IPS-11a (cell line): Measurements from ENCODE around the gene TGFB2.

Source experiments
- H3K4me3 ChIP-seq: one replicate; pipeline ENCODE4 v1.5.1; 2013; ENCODE audit warnings: low read depth, low read length, control low read depth

TGFB2 gene

DNA sequence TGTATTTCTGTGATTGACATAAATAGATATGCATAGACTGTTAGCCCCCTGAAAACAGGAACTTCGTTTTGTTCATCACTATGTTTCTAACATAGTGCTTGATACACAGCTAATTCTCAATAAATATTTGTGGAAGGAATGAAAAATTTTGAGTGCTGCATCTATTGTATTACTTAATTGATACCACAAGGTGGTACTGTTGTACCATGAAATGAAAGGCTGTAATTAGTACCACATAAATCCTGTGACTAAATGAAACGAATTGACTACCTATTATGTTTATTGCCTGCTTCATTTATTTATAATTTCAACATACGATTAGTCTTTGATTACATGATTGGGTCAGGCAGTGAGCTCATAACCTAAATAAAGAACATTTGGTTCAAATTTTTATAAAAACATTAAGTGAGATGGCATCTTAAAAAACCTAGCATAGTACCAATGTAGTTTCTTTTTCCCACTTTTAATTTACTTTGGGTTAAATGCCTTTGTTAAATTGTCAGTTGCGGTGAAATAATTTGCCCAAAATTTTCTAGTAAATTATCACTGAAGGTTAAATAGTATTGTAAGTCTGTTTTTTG lies 15.0 kb upstream of the TGFB2 start:
- no peak overlapping the region for H3K4me3 ChIP-seq

DNA sequence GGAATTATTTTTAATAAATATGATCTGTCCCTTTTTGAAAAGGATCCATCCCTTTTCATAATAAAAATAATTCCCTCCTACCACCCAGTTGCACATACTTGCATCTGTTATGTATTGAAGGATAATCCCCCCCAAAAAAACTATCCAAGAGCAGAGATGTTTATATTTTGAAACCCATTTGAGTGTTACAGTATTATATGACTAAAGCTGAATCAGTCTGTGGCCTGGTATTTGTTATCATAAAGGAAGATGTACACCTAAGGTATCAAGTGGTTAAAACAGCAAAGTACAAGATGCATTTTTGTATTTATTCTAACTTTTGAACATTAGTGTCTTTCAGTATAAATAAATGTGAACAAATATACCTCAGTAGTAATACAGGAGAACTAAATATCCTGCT lies 12.7 kb upstream of the TGFB2 start:
- H3K4me3 ChIP-seq: no peak overlapping the region

- no peak overlapping the region for H3K4me3 ChIP-seq
Measured at GRCh38 chr1:218336328-218336727, 8.8 kb upstream of the TGFB2 start.

GRCh38 chr1:218339267-218339831 lies 5.8 kb upstream of the TGFB2 start:
- H3K4me3 ChIP-seq: no peak overlapping the region

DNA sequence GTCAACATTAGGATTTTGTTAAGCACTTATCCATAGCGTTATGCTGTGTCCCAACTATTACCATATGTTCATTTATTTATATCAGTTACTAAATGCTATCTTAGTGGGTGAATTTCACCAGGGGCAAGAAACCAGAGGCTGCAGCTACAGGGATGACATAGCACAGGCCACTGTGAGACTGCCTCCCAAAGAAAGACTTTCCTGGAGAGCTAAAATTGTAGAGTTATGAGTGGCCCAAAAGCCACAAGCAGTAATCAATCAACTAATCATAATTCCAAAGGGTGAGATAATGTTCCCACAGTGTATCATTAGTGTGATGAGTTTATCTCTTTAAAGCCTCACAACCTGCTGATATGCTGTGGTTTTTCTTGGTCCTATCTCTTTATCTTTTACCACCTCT lies 3.8 kb upstream of the TGFB2 start:
- no peak overlapping the region for H3K4me3 ChIP-seq

DNA sequence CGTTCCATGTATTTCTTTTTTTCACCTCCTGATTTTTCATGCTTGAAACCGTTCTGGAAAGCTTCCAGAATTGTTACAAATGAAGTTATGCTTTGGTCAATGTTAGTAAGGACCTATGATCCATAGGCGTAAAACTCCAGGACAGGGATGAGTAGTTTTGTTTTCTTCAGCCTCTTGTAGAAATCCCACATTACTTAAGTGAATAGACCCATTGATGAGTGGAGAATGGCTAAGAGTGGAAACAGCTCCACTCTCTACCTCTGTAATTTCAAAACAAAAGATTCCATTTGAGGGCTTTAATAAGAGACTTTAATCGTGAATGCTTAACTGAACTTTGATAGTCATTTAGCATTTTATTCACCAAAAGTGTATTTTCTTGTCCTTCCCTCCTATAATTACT lies 3.0 kb upstream of the TGFB2 start:
- no peak overlapping the region for H3K4me3 ChIP-seq

DNA sequence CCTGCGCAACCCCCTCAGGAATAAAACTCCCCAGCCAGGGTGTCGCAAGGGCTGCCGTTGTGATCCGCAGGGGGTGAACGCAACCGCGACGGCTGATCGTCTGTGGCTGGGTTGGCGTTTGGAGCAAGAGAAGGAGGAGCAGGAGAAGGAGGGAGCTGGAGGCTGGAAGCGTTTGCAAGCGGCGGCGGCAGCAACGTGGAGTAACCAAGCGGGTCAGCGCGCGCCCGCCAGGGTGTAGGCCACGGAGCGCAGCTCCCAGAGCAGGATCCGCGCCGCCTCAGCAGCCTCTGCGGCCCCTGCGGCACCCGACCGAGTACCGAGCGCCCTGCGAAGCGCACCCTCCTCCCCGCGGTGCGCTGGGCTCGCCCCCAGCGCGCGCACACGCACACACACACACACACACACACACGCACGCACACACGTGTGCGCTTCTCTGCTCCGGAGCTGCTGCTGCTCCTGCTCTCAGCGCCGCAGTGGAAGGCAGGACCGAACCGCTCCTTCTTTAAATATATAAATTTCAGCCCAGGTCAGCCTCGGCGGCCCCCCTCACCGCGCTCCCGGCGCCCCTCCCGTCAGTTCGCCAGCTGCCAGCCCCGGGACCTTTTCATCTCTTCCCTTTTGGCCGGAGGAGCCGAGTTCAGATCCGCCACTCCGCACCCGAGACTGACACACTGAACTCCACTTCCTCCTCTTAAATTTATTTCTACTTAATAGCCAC lies 696 bp downstream of the TGFB2 start:
- peak overlapping the region; percentile 61 for H3K4me3 ChIP-seq

GRCh38 chr1:218346391-218347204 lies 1.5 kb downstream of the TGFB2 start:
- H3K4me3 ChIP-seq: peak overlapping the region; percentile 61

DNA sequence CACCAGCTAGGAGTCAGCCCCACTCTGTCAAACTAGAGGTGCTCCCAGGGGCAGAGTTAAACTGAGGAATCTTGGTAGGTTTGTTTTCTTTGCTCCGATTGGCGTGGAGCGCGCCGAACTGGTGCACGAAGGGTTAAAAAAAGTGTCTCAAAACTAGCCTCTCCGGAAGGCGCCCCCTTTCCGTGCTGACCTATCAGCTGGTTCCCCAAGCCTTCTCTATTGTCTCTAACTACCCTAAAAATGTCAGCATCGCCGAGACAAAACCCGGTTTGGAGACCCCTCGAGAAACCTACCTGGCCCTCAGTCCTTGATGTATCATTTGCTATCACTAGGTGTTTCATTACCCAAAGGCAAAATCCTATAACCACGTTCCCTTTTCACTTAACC lies 2.2 kb downstream of the TGFB2 start:
- peak overlapping the region; percentile 61 for H3K4me3 ChIP-seq

- peak overlapping the region; percentile 61 for H3K4me3 ChIP-seq
Measured at GRCh38 chr1:218347723-218348627, 2.8 kb downstream of the TGFB2 start.

- H3K4me3 ChIP-seq: no peak overlapping the region
Measured at GRCh38 chr1:218348628-218349071, 3.5 kb downstream of the TGFB2 start.

DNA sequence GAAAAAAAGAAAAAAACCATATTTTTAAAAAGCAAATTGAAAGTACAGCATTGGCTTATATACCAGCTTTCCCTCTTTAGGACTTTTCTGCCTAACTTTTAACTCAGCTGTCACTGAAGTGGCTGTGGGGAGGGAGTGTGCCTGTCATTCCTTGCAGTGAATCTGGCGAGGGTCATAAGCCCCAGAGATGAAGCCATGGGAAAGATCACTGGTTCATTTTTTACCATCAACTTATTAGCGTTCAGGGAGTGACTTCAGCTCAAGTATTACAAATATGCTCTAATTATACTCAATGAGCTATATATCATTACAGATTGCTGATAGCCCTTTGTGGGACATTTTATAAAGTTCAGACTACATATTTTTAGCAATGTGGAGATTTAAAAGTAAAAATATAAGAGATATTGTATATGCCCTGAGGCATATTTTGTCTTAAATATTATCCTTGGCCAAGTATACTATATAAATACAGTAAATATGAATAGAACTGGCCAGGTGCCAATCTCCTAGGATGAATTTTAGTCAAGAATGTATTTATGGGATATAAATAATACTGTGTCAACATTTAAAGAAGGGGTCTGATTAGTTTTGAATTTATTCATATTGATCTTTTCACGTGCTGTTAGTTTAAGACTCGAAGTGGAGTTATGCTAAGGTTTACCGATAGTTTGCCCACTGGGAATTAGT lies 4.4 kb downstream of the TGFB2 start:
- no peak overlapping the region for H3K4me3 ChIP-seq

GRCh38 chr1:218350035-218350525 lies 4.9 kb downstream of the TGFB2 start:
- H3K4me3 ChIP-seq: no peak overlapping the region

DNA sequence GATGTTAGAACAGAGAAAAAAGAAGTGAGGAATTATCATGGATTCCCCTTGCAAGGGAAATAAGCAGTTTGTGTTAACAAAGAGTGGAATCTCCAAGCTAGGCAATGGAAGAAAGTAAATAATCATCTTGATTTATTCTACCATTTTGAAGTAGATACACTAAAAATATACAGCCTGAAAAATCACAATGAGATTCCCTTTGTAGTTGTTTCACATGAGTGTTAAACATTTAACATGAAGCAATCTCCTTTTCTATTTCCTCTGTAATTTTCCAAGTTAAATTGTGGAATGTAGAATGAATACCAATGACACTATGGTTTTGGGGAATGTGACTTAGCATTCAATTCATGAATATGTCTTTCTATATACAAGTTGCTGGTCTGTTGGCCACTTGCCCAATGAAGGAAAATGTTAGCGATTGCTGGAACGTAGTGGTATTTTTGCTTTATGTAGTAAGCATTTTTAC lies 5.7 kb downstream of the TGFB2 start:
- H3K4me3 ChIP-seq: no peak overlapping the region

GRCh38 chr1:218351391-218352074 lies 6.4 kb downstream of the TGFB2 start:
- no peak overlapping the region for H3K4me3 ChIP-seq

- H3K4me3 ChIP-seq: no peak overlapping the region
Measured at GRCh38 chr1:218352075-218352438, 6.9 kb downstream of the TGFB2 start.

- no peak overlapping the region for H3K4me3 ChIP-seq
Measured at GRCh38 chr1:218353656-218354055, 8.5 kb downstream of the TGFB2 start.

- H3K4me3 ChIP-seq: no peak overlapping the region
Measured at GRCh38 chr1:218355278-218355677, 10.1 kb downstream of the TGFB2 start.

- H3K4me3 ChIP-seq: no peak overlapping the region
Measured at GRCh38 chr1:218357211-218357892, 12.2 kb downstream of the TGFB2 start.
